GM20000 (cell line): ENCODE measurements around the gene TRIM60.
"Not testable (repeated sequence)": the region's sequence is repeated elsewhere in the genome, so short reads cannot be mapped to it uniquely, and the experiment has no call there.

Experiments used
- DNase-seq: peaks from one replicate; pipeline ENCODE4 v3.0.0; 2012; ENCODE audit warnings: low spot score
- TF ChIP-seq, protein P1 (sequence below): IDR thresholded peaks from 2 replicates; pipeline ENCODE4 v1.5.1; 2012; ENCODE audit warnings: mild to moderate bottlenecking, control low read depth; ENCODE audit errors: extremely low read depth, missing control alignments

The TRIM60 gene

DNA sequence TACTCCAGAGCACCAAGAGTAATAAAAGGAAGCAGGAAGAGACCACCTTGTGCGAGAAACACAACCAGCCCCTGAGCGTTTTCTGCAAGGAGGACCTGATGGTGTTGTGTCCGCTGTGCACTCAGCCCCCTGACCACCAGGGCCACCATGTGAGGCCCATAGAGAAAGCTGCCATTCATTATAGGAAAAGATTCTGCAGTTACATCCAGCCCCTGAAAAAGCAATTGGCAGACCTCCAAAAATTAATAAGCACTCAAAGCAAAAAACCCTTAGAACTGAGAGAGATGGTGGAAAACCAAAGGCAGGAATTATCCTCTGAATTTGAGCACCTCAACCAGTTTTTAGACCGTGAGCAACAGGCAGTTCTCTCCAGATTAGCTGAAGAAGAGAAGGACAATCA, 27.6 kb downstream of the TRIM60 start:
- TF ChIP-seq, protein P1, sequence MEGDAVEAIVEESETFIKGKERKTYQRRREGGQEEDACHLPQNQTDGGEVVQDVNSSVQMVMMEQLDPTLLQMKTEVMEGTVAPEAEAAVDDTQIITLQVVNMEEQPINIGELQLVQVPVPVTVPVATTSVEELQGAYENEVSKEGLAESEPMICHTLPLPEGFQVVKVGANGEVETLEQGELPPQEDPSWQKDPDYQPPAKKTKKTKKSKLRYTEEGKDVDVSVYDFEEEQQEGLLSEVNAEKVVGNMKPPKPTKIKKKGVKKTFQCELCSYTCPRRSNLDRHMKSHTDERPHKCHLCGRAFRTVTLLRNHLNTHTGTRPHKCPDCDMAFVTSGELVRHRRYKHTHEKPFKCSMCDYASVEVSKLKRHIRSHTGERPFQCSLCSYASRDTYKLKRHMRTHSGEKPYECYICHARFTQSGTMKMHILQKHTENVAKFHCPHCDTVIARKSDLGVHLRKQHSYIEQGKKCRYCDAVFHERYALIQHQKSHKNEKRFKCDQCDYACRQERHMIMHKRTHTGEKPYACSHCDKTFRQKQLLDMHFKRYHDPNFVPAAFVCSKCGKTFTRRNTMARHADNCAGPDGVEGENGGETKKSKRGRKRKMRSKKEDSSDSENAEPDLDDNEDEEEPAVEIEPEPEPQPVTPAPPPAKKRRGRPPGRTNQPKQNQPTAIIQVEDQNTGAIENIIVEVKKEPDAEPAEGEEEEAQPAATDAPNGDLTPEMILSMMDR, result no peak
- DNase-seq, result no peak

DNA sequence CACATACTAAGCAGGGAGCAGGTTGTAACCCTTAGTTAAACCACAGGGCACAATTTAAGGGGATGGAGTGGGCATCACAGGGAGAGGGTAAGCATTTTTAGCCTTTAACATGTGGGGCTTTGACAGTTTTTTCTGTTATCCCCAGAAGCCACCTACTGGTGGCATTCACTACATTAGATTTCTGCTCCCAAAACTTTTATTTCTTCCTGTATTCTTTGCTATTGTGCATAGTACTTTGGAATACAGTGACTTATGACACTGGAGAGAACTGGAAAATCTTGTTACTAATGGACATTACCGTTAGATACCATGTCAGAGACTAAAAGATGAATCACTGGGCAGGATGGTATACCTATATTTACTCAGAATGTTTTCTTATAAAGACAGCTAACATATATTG, 29.1 kb downstream of the TRIM60 start:
- TF ChIP-seq, protein P1, result no peak
- no peak for DNase-seq

- TF ChIP-seq, protein P1, result no peak
- DNase-seq, result no peak
Observed at GRCh38 chr4:165070560-165070959, 38.8 kb downstream of the TRIM60 start.

DNA sequence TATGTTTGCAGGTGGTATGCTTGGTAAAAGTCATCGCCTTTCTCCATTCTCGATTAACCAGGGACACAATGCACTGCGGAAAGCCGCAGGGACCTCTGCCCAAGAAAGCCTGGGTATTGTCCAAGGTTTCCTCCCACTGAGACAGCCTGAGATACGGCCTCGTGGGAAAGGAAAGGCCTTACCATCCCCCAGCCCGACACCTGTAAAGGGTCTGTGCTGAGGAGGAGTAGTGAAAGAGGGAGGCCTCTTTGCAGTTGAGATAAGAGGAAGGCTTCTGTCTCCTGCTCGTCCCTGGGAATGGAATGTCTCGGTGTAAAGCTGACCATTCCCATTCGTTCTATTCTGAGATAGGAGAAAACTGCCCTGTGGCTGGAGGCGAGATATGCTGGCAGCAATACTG, 41.5 kb downstream of the TRIM60 start:
- not testable (repeated sequence) for DNase-seq

DNA sequence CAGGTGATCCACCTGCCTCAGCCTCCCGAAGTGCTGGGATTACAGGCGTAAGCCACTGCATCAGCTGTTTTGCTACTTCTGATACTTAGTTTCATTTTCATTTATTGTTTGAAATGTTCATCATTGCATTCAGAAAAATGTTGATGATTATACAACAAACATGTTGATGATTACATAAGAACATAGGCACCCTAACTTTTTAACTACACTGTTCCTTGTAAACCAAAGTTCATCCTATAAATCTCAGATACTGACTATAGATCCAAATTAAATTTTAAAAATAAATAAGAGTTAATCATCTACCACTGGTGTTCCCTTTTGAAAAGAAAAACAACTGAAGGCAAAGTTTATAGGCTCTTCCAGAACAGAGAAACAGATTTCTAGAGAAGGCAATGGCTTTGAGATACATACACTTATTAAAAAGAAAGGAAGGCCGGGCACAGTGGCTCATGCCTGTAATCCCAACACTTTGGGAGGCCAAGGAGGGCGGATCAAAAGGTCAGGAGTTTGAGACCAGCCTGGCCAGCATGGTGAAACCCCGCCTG, 45.3 kb downstream of the TRIM60 start:
- TF ChIP-seq, protein P1, result no peak
- no peak for DNase-seq

DNA sequence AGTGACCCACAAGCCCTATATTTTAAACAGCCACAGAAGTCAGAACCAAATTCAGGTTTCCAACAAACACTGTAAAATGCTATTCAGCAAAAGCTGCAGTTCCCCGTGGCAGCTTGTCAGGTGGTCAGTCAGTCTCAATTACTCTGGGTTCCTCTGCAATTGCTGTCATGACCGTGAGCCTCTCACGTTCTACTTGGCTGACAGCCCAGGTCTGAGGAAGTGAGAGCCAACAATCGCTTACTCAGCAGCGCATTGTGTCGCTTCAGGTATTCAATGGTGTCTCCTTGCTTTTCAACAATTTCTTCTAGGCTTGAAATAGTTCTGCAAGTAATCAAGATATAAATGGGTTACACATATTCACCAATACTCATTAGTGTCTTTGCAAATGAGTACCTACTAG, 47.7 kb downstream of the TRIM60 start:
- DNase-seq, result no peak
- TF ChIP-seq, protein P1, result no peak

- not testable (repeated sequence) for DNase-seq
Observed at GRCh38 chr4:165084787-165085186, 53.0 kb downstream of the TRIM60 start.

DNA sequence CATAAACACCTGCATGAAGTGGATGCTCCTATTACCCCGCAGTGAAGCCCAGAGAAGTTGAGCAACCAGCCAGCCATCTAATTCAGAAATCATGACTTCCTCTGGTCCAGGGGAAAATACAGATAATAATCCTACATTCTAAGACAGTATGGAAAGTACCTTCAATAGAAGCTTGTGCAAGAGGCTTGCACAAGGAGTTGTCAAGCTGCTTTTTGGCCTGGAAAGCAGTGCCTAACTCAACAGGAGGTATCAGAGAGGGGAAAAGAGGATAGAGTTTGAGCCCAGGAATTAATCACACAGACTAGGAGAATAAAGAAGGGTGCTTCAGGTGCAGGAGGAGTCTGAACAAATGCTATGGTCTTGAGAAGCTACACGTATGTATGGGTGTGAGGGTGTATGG, 54.1 kb downstream of the TRIM60 start:
- TF ChIP-seq, protein P1, result no peak
- no peak for DNase-seq

DNA sequence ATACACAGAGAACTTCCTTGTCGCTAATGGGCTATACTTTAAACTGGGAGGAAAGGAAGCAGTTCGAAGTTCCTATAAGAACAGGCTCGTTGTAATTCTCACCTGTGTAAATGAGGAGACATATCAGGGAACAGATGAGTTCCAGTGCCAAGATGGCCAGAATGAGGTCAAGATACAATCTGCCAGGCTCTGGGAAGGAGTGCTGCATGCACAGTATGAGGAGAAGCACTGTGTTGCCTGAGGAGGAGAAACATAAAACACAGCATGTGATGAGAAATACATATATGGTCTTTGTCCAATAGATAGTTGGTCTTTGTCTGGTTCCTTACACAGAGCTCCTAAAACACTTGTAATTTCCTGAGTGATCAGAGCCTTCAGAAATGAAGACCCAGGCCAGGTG, 56.6 kb downstream of the TRIM60 start:
- DNase-seq, result no peak
- TF ChIP-seq, protein P1, result no peak
